H1 (cell line): ENCODE results near the gene SGCG.

ENCODE experiments used
- CTCF ChIP-seq, 3 experiments: IDR thresholded peaks; 1 replicate in 2 of 3; 2 replicates in 1 of 3; pipeline versions ENCODE4 v1.5.1 to v1.6.1; 2011; ENCODE audit warnings: low read length in 3 of 3, mild to moderate bottlenecking in 3 of 3, inconsistent platforms in 2 of 3, low read depth in 1 of 3, moderate library complexity in 1 of 3; ENCODE audit not compliant: insufficient read depth in 1 of 3; ENCODE audit errors: control extremely low read depth in 1 of 3
- HDAC2 ChIP-seq, 2 experiments: fragments of 300-600 bp in 1 of 2; sonication (generic) in 1 of 2; IDR thresholded peaks; 2 replicates each; pipeline ENCODE4 v1.6.1; 2011 to 2012; ENCODE audit warnings: low read depth in 2 of 2, low read length in 2 of 2, mild to moderate bottlenecking in 2 of 2, moderate library complexity in 2 of 2, borderline replicate concordance in 1 of 2, inconsistent platforms in 1 of 2
- KDM4A ChIP-seq: IDR thresholded peaks from one replicate; pipeline ENCODE4 v1.7.1; 2012; ENCODE audit warnings: low read depth, mild to moderate bottlenecking, moderate library complexity, low read length, inconsistent platforms; ENCODE audit not compliant: severe bottlenecking
- MAX ChIP-seq: IDR thresholded peaks from 2 replicates; pipeline ENCODE4 v1.6.1; 2012; ENCODE audit warnings: inconsistent platforms
- NRF1 ChIP-seq: IDR thresholded peaks from 2 replicates; pipeline ENCODE4 v1.6.1; 2011; ENCODE audit warnings: mild to moderate bottlenecking, low read depth, low read length, improper control_type of control experiment
- PHF8 ChIP-seq: fragments of 200-600 bp; sonication (generic); conservative IDR thresholded peaks from 2 replicates; pipeline ENCODE4 v1.7.1; 2012; ENCODE audit warnings: low read depth, mild to moderate bottlenecking, inconsistent platforms, low read length, moderate library complexity
- POLR2A ChIP-seq, 2 experiments: IDR thresholded peaks; 1 replicate in 1 of 2; 2 replicates in 1 of 2; pipeline ENCODE4 v1.6.1; 2011; ENCODE audit warnings: low read depth in 2 of 2, low read length in 2 of 2, mild to moderate bottlenecking in 2 of 2; ENCODE audit errors: control extremely low read depth in 1 of 2
- RAD21 ChIP-seq, 2 experiments: IDR thresholded peaks in 1 of 2; conservative IDR thresholded peaks in 1 of 2; 2 replicates each; pipeline ENCODE4 v1.6.1; 2011; ENCODE audit warnings: low read depth in 2 of 2, low read length in 2 of 2, improper control_type of control experiment in 1 of 2, inconsistent platforms in 1 of 2, mild to moderate bottlenecking in 1 of 2, moderate library complexity in 1 of 2
- SAP30 ChIP-seq: fragments of 300-600 bp; sonication (generic); IDR thresholded peaks from 2 replicates; pipeline ENCODE4 v1.7.1; 2012; ENCODE audit warnings: low read length, moderate library complexity, mild to moderate bottlenecking, inconsistent platforms; ENCODE audit not compliant: insufficient read depth, insufficient replicate concordance
- SIN3A ChIP-seq, 2 experiments: IDR thresholded peaks in 1 of 2; conservative IDR thresholded peaks in 1 of 2; 2 replicates each; pipeline ENCODE4 v1.6.1; 2011 to 2012; ENCODE audit warnings: low read length in 2 of 2, improper control_type of control experiment in 1 of 2, low read depth in 1 of 2, mild to moderate bottlenecking in 1 of 2
- YY1 ChIP-seq: IDR thresholded peaks from 2 replicates; pipeline ENCODE4 v1.6.1; 2011; ENCODE audit warnings: low read depth, mild to moderate bottlenecking, low read length

- TF ChIP-seq POLR2A (IDR thresholded peaks at IDR 0.05; ENCODE audit: control extremely low read depth in 1 of 2, low read depth in 2 of 2, low read length in 2 of 2): no peak
- TF ChIP-seq MAX: no peak
- TF ChIP-seq RAD21 (IDR thresholded peaks at IDR 0.05 in 1 of 2, conservative IDR thresholded peaks at IDR 0.05 in 1 of 2; ENCODE audit: low read depth in 2 of 2, low read length in 2 of 2): no peak
- TF ChIP-seq CTCF (IDR thresholded peaks at IDR 0.05; ENCODE audit: control extremely low read depth in 1 of 3, insufficient read depth in 1 of 3, low read depth in 1 of 3, low read length in 3 of 3): no peak
- TF ChIP-seq YY1: no peak
- TF ChIP-seq PHF8: no peak
- TF ChIP-seq NRF1: no peak
- TF ChIP-seq KDM4A: no peak
- TF ChIP-seq HDAC2 (IDR thresholded peaks at IDR 0.05; ENCODE audit: borderline replicate concordance in 1 of 2, low read depth in 2 of 2, low read length in 2 of 2): no peak
- no peak for TF ChIP-seq SAP30
- TF ChIP-seq SIN3A (conservative IDR thresholded peaks at IDR 0.05 in 1 of 2, IDR thresholded peaks at IDR 0.05 in 1 of 2; ENCODE audit: low read depth in 1 of 2, low read length in 2 of 2): no peak
These were observed 21.6 kb downstream of the SGCG start for GRCh38 chr13:23202383-23202782.
